Measurements from ENCODE around the gene STON2. TPM values are rescaled to one million over a fixed set of nuclear protein-coding genes. Genes with fewer than 3 reads are reported as not detected.
A peak's percentile ranks its signal among the peaks of the same experiment; 100 is the strongest.

The STON2 gene
- total and polyA plus RNA-seq, 4 donors: 3.1 to 27.6 (median 15.2) TPM

DNA sequence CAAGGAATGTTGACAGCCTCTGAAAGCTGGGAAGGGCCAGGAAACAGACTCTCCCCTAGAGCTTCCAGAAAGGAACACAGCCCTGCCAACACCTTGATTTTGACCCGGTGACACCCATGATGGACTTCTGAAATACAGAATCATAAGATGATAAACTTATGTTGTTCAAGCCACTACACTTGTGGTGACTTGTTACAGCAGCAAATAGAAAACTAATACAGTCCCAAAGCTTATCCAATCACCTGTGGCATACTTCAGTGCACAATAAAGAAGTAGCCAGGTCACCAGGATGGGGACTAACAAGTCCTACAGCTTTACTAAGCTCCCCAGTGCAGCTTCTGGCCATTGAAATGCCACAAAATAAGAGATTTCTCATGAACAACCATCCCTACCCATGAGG, 5.4 kb downstream of the STON2 start:
- 75 to 81% methylated on average over 1 of the region's 1 CpG for WGBS, 2 donors
- Histone ChIP-seq H3K27me3 (ENCODE audit: control insufficient read depth in 3 of 3, insufficient read depth in 3 of 3, low read length in 2 of 3) (no peaks in the 10 kb centered on the region), H3K4me1 (ENCODE audit: control insufficient read depth in 5 of 5, insufficient read depth in 5 of 5, low read length in 5 of 5) (no peaks in the 10 kb centered on the region), H3K36me3 (ENCODE audit: control insufficient read depth in 4 of 4, insufficient read depth in 4 of 4, low read length in 4 of 4) (no peaks in the 10 kb centered on the region), H3K9me3 (ENCODE audit: control insufficient read depth in 4 of 4, insufficient read depth in 3 of 4, low read length in 3 of 4) (no peaks in the 10 kb centered on the region), H3K9ac (ENCODE audit: insufficient read depth in 1 of 2, low read length in 2 of 2) (no peak overlapping the region), H3K4me3 (no peak overlapping the region), H3K27ac (ENCODE audit: low read depth in 1 of 2, low read length in 1 of 2) (no peak overlapping the region)
- ATAC-seq (ENCODE audit: insufficient read depth, low FRiP score): no peak
- DNase-seq: no peak
- TF ChIP-seq, protein P1, sequence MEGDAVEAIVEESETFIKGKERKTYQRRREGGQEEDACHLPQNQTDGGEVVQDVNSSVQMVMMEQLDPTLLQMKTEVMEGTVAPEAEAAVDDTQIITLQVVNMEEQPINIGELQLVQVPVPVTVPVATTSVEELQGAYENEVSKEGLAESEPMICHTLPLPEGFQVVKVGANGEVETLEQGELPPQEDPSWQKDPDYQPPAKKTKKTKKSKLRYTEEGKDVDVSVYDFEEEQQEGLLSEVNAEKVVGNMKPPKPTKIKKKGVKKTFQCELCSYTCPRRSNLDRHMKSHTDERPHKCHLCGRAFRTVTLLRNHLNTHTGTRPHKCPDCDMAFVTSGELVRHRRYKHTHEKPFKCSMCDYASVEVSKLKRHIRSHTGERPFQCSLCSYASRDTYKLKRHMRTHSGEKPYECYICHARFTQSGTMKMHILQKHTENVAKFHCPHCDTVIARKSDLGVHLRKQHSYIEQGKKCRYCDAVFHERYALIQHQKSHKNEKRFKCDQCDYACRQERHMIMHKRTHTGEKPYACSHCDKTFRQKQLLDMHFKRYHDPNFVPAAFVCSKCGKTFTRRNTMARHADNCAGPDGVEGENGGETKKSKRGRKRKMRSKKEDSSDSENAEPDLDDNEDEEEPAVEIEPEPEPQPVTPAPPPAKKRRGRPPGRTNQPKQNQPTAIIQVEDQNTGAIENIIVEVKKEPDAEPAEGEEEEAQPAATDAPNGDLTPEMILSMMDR (IDR thresholded peaks at IDR 0.05; ENCODE audit: control extremely low read depth, extremely low read depth): no peak

DNA sequence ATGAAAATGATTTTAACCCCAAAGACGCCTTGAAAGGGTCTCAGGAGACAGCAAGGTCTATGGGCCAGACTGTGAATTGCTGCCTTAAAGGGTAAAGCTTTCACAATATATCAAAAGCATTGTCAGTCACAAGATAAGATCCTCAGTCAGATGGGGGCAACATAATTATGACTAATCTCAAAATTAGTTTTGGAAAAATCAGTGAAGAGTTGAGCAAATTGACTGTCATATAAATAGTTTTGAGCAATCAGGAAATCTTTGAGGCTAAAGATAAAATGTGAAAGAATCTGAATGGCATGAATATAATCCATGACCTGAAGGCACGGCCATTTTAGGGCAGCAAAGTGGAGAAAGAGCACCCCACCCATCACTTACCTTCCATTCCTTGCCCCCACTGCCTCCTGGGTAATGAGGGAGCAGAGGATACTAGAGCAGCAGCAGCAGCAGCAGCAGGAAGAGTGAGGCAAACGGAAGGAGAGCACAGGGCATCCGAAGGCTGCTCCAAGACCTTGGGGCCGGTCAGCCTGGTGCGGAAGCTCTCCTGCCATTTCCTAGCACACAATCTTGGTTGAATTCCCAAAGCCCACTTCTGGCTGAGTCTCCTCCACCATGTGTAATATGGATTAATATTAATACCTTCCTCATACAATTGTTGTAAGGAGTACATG, 7.0 kb downstream of the STON2 start:
- ATAC-seq (ENCODE audit: insufficient read depth, low FRiP score): no peak
- WGBS, 2 donors: 65 to 84% methylated on average over 6 of the region's 6 CpGs

DNA sequence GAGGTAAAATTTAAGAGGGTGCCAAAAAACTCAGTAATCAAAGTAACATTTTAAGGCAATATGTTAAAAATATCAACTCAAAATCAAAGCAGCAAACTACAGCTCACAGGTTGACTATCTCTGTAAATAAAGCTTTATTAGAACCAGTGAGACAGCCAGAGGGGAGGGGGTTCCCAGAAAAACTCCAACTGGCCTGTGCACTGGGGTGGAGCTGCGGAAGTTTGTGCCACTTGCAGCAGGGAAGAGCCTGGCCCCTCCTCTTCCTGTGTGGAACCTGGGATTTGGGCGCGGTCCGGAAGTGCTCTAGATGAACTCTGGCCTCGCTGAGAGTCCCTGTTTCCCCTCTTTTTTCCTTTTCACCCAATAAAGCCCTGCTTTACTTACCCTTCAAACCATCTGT, 8.1 kb downstream of the STON2 start:
- WGBS, 2 donors: 84 to 96% methylated on average over 5 of the region's 5 CpGs
- no peaks in the 10 kb centered on the region for H3K4me1 ChIP-seq (ENCODE audit: control insufficient read depth in 5 of 5, insufficient read depth in 5 of 5, low read length in 5 of 5)
- ATAC-seq (ENCODE audit: insufficient read depth, low FRiP score): no peak
- H3K9me3 ChIP-seq (ENCODE audit: control insufficient read depth in 4 of 4, insufficient read depth in 3 of 4, low read length in 3 of 4): no peaks in the 10 kb centered on the region
- TF ChIP-seq, protein P1 (IDR thresholded peaks at IDR 0.05; ENCODE audit: control extremely low read depth, extremely low read depth): no peak
- H3K36me3 ChIP-seq (ENCODE audit: control insufficient read depth in 4 of 4, insufficient read depth in 4 of 4, low read length in 4 of 4): no peaks in the 10 kb centered on the region
- no peaks in the 10 kb centered on the region for H3K27me3 ChIP-seq (ENCODE audit: control insufficient read depth in 3 of 3, insufficient read depth in 3 of 3, low read length in 2 of 3)
- no peak overlapping the region for H3K27ac ChIP-seq (ENCODE audit: low read depth in 1 of 2, low read length in 1 of 2)
- no peak overlapping the region for H3K9ac ChIP-seq (ENCODE audit: insufficient read depth in 1 of 2, low read length in 2 of 2)
- no peak for DNase-seq
- H3K4me3 ChIP-seq: no peak overlapping the region

More for the DNA sequence above, 7.0 kb downstream of the STON2 start:
- Histone ChIP-seq H3K27me3 (ENCODE audit: control insufficient read depth in 3 of 3, insufficient read depth in 3 of 3, low read length in 2 of 3) (no peaks in the 10 kb centered on the region), H3K36me3 (ENCODE audit: control insufficient read depth in 4 of 4, insufficient read depth in 4 of 4, low read length in 4 of 4) (no peaks in the 10 kb centered on the region), H3K4me3 (no peak overlapping the region), H3K4me1 (ENCODE audit: control insufficient read depth in 5 of 5, insufficient read depth in 5 of 5, low read length in 5 of 5) (no peaks in the 10 kb centered on the region), H3K9ac (ENCODE audit: insufficient read depth in 1 of 2, low read length in 2 of 2) (no peak overlapping the region), H3K27ac (ENCODE audit: low read depth in 1 of 2, low read length in 1 of 2) (no peak overlapping the region), H3K9me3 (ENCODE audit: control insufficient read depth in 4 of 4, insufficient read depth in 3 of 4, low read length in 3 of 4) (no peaks in the 10 kb centered on the region)
- TF ChIP-seq, protein P1 (IDR thresholded peaks at IDR 0.05; ENCODE audit: control extremely low read depth, extremely low read depth): no peak
- DNase-seq: no peak

DNA sequence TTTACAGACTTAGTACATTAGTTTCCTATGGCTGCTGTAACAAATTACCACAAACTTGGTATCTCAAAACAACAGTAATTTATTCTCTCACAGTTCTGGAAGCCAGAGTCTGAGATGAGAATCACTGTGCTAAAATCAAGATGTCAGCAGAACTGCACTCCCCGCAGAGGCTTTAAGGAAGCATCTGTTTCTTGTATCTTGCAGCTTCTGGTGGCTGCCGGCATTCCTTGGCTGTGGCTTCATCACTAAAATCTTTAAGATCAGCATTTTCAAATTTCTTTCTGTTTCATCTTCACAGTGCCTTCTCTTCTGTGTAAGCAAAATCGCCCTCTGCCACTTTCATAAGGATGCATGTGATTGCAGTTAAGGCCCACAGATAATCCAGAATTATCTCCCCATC, 9.4 kb downstream of the STON2 start:
- ATAC-seq (ENCODE audit: insufficient read depth, low FRiP score) (no peak), DNase-seq (peak in 2 of 3 donors; percentile 31 to 38)
- Histone ChIP-seq H3K27ac (ENCODE audit: low read depth in 1 of 2, low read length in 1 of 2) (no peak overlapping the region), H3K9ac (ENCODE audit: insufficient read depth in 1 of 2, low read length in 2 of 2) (no peak overlapping the region), H3K4me3 (no peak overlapping the region), H3K9me3 (ENCODE audit: control insufficient read depth in 4 of 4, insufficient read depth in 3 of 4, low read length in 3 of 4) (no peaks in the 10 kb centered on the region), H3K36me3 (ENCODE audit: control insufficient read depth in 4 of 4, insufficient read depth in 4 of 4, low read length in 4 of 4) (no peaks in the 10 kb centered on the region), H3K27me3 (ENCODE audit: control insufficient read depth in 3 of 3, insufficient read depth in 3 of 3, low read length in 2 of 3) (no peaks in the 10 kb centered on the region), H3K4me1 (ENCODE audit: control insufficient read depth in 5 of 5, insufficient read depth in 5 of 5, low read length in 5 of 5) (no peaks in the 10 kb centered on the region)
- TF ChIP-seq, protein P1 (IDR thresholded peaks at IDR 0.05; ENCODE audit: control extremely low read depth, extremely low read depth): no peak
- 58 to 72% methylated on average over 3 of the region's 3 CpGs for WGBS, 2 donors
